Neural cell (in vitro differentiated cells): Measurements from ENCODE around the gene AKIRIN1.

ENCODE experiments used
- EP300 ChIP-seq: fragments of 450-650 bp; conservative IDR thresholded peaks from 2 replicates; pipeline ENCODE4 v1.6.1; 2014; ENCODE audit warnings: antibody characterized with exemption, mild to moderate bottlenecking, moderate library complexity; ENCODE audit not compliant: poor library complexity, severe bottlenecking
- EZH2 ChIP-seq: fragments of 200-600, 300-800 bp; shearing (Covaris generic), sonication (generic); IDR thresholded peaks from 2 replicates; pipeline ENCODE4 v1.6.1; 2014; ENCODE audit warnings: antibody characterized with exemption, low read length, borderline replicate concordance, mild to moderate bottlenecking; ENCODE audit not compliant: insufficient read depth, poor library complexity, severe bottlenecking
- POLR2AphosphoS5 ChIP-seq: IDR thresholded peaks from 2 replicates; pipeline ENCODE4 v1.6.1; 2012
- RAD21 ChIP-seq: fragments of 450-650 bp; conservative IDR thresholded peaks from 2 replicates; pipeline ENCODE4 v1.6.1; 2014; ENCODE audit warnings: antibody characterized with exemption, mild to moderate bottlenecking, moderate library complexity
- TAF1 ChIP-seq: IDR thresholded peaks from 2 replicates; pipeline ENCODE4 v1.6.1; 2012; ENCODE audit warnings: low read depth
- TF ChIP-seq, protein P1 (sequence below): fragments of 450-650 bp; IDR thresholded peaks from 2 replicates; pipeline ENCODE4 v1.5.1; 2014; ENCODE audit warnings: antibody characterized with exemption, mild to moderate bottlenecking, moderate library complexity; ENCODE audit not compliant: poor library complexity, severe bottlenecking
- TF ChIP-seq, protein P2 (sequence below): IDR thresholded peaks from 2 replicates; pipeline ENCODE4 v1.6.1; 2012; ENCODE audit warnings: borderline replicate concordance

- TF ChIP-seq, protein P1, sequence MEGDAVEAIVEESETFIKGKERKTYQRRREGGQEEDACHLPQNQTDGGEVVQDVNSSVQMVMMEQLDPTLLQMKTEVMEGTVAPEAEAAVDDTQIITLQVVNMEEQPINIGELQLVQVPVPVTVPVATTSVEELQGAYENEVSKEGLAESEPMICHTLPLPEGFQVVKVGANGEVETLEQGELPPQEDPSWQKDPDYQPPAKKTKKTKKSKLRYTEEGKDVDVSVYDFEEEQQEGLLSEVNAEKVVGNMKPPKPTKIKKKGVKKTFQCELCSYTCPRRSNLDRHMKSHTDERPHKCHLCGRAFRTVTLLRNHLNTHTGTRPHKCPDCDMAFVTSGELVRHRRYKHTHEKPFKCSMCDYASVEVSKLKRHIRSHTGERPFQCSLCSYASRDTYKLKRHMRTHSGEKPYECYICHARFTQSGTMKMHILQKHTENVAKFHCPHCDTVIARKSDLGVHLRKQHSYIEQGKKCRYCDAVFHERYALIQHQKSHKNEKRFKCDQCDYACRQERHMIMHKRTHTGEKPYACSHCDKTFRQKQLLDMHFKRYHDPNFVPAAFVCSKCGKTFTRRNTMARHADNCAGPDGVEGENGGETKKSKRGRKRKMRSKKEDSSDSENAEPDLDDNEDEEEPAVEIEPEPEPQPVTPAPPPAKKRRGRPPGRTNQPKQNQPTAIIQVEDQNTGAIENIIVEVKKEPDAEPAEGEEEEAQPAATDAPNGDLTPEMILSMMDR: no peak
- TF ChIP-seq EP300: no peak
- TF ChIP-seq RAD21: no peak
- TF ChIP-seq, protein P2, sequence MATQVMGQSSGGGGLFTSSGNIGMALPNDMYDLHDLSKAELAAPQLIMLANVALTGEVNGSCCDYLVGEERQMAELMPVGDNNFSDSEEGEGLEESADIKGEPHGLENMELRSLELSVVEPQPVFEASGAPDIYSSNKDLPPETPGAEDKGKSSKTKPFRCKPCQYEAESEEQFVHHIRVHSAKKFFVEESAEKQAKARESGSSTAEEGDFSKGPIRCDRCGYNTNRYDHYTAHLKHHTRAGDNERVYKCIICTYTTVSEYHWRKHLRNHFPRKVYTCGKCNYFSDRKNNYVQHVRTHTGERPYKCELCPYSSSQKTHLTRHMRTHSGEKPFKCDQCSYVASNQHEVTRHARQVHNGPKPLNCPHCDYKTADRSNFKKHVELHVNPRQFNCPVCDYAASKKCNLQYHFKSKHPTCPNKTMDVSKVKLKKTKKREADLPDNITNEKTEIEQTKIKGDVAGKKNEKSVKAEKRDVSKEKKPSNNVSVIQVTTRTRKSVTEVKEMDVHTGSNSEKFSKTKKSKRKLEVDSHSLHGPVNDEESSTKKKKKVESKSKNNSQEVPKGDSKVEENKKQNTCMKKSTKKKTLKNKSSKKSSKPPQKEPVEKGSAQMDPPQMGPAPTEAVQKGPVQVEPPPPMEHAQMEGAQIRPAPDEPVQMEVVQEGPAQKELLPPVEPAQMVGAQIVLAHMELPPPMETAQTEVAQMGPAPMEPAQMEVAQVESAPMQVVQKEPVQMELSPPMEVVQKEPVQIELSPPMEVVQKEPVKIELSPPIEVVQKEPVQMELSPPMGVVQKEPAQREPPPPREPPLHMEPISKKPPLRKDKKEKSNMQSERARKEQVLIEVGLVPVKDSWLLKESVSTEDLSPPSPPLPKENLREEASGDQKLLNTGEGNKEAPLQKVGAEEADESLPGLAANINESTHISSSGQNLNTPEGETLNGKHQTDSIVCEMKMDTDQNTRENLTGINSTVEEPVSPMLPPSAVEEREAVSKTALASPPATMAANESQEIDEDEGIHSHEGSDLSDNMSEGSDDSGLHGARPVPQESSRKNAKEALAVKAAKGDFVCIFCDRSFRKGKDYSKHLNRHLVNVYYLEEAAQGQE: no peak
- no peak for TF ChIP-seq POLR2AphosphoS5
- TF ChIP-seq TAF1: no peak
- no peak for TF ChIP-seq EZH2
These were observed 10.7 kb downstream of the AKIRIN1 start for GRCh38 chr1:39001516-39002421.
